A549 (cell line): ENCODE results near the gene CTSH. TPM values are rescaled to one million over a fixed set of nuclear protein-coding genes. Genes with fewer than 3 reads are reported as not detected.

Experiments used
- ATAC-seq, 2 experiments: fragments of 200-7000 bp in 1 of 2; fragments of >200 bp in 1 of 2; cut with Nextera tagmentation in 1 of 2; cut with Tn5 transposase in 1 of 2; 3 replicates each; pipeline versions ENCODE4 v1.8.0 to v1.9.1; 2018 to 2020; ENCODE audit warnings: mild to moderate bottlenecking in 1 of 2, moderate library complexity in 1 of 2
- CTCF ChIA-PET: fragments of 300-600 bp; sonication (Branson Sonifier 250); formaldehyde crosslinking; extraction: SDS; loops from one replicate; lab custom pipeline; 2021; ENCODE audit warnings: antibody characterized with exemption, inconsistent platforms; lab: Yijun Ruan, JAX
- POLR2A ChIA-PET: fragments of 350-600 bp; formaldehyde crosslinking; extraction: SDS; loops from one replicate; lab custom pipeline; 2021; ENCODE audit warnings: antibody characterized with exemption, inconsistent platforms; lab: Yijun Ruan, JAX
- DNase-seq, 2 experiments: peaks; one replicate each; pipeline versions ENCODE4 v3.0.0 to v3.0.0-alpha.2; 2011 to 2016; ENCODE audit warnings: low read depth in 1 of 2, low spot score in 1 of 2
- FAIRE-seq: peaks from 2 replicates; lab custom pipeline; 2011; peaks lifted over from hg19 to GRCh38; lab: Jason Lieb, UNC
- H3K27ac ChIP-seq, 2 experiments: fragments of >200 bp; sonication (Bioruptor Twin); formaldehyde crosslinking; 3 replicates each; pipeline ENCODE4 v1.5.1; 2016 to 2017
- H3K4me1 ChIP-seq: fragments of >200 bp; sonication (Bioruptor Twin); formaldehyde crosslinking; 3 replicates; pipeline ENCODE4 v1.6.1; 2016
- H3K4me2 ChIP-seq: fragments of >200 bp; sonication (Bioruptor Twin); formaldehyde crosslinking; 3 replicates; pipeline ENCODE4 v1.6.1; 2016
- H3K4me3 ChIP-seq: fragments of >200 bp; sonication (Bioruptor Twin); formaldehyde crosslinking; 3 replicates; pipeline ENCODE4 v1.5.1; 2016
- H3K9me3 ChIP-seq: fragments of >200 bp; sonication (Bioruptor Twin); formaldehyde crosslinking; 3 replicates; pipeline ENCODE4 v1.6.1; 2016
- CBX8 ChIP-seq: fragments of 200-600 bp; sonication (generic); IDR thresholded peaks from 2 replicates; pipeline ENCODE4 v1.6.1; 2016
- CHD4 ChIP-seq: fragments of 200-600 bp; sonication (generic); IDR thresholded peaks from 2 replicates; pipeline ENCODE4 v1.6.1; 2016; ENCODE audit warnings: antibody characterized with exemption, mild to moderate bottlenecking, borderline replicate concordance
- EHF ChIP-seq: fragments of 250-450 bp; sonication (Bioruptor Pico); IDR thresholded peaks from 2 replicates; pipeline ENCODE4 v1.5.0; 2020; ENCODE audit warnings: mild to moderate bottlenecking
- ESRRA ChIP-seq: fragments of 150-350 bp; IDR thresholded peaks from 2 replicates; pipeline ENCODE4 v1.6.1; 2014; ENCODE audit warnings: mild to moderate bottlenecking, low read length, borderline replicate concordance
- FOSB ChIP-seq: fragments of 250-450 bp; sonication (Bioruptor Pico); IDR thresholded peaks from 2 replicates; pipeline ENCODE4 v1.5.0; 2020; ENCODE audit warnings: mild to moderate bottlenecking, moderate library complexity
- FOSL2 ChIP-seq, 2 experiments: fragments of 450-650 bp in 1 of 2; fragments of >200 bp in 1 of 2; sonication (Bioruptor Twin) in 1 of 2; formaldehyde crosslinking; IDR thresholded peaks; 2 replicates each; pipeline versions ENCODE4 v1.5.0 to v1.6.1; 2016 to 2020; ENCODE audit warnings: mild to moderate bottlenecking in 1 of 2, moderate library complexity in 1 of 2
- FOXS1 ChIP-seq: fragments of 250-450 bp; sonication (Bioruptor Pico); IDR thresholded peaks from 2 replicates; pipeline ENCODE4 v1.5.0; 2020; ENCODE audit warnings: mild to moderate bottlenecking, moderate library complexity
- GATA3 ChIP-seq: IDR thresholded peaks from 2 replicates; pipeline ENCODE4 v1.6.1; 2012; ENCODE audit warnings: borderline replicate concordance
- HDAC2 ChIP-seq: fragments of 200-600 bp; sonication (generic); IDR thresholded peaks from 2 replicates; pipeline ENCODE4 v1.6.1; 2016
- JUNB ChIP-seq: fragments of >200 bp; sonication (Bioruptor Twin); formaldehyde crosslinking; IDR thresholded peaks from 2 replicates; pipeline ENCODE4 v1.6.1; 2016
- KDM1A ChIP-seq: fragments of 200-600 bp; sonication (generic); IDR thresholded peaks from 2 replicates; pipeline ENCODE4 v1.6.1; 2016; ENCODE audit warnings: low read depth, mild to moderate bottlenecking
- MAFK ChIP-seq: fragments of 450-650 bp; IDR thresholded peaks from 2 replicates; pipeline ENCODE4 v1.6.1; 2014; ENCODE audit not compliant: partially characterized antibody
- MAZ ChIP-seq: fragments of 150-350 bp; IDR thresholded peaks from 2 replicates; pipeline ENCODE4 v1.6.1; 2014; ENCODE audit warnings: antibody characterized with exemption, low read depth, low read length, borderline replicate concordance
- PHF8 ChIP-seq: fragments of 200-600 bp; sonication (generic); IDR thresholded peaks from 2 replicates; pipeline ENCODE4 v1.6.1; 2016; ENCODE audit warnings: low read depth, mild to moderate bottlenecking, antibody characterized with exemption, moderate library complexity, borderline replicate concordance
- POLR2AphosphoS2 ChIP-seq: conservative IDR thresholded peaks from 2 replicates; pipeline ENCODE4 v1.6.1; 2012; ENCODE audit warnings: low read length, improper control_type of control experiment, inconsistent platforms
- RAD21 ChIP-seq, 2 experiments: fragments of >200 bp in 1 of 2; sonication (Bioruptor Twin) in 1 of 2; formaldehyde crosslinking in 1 of 2; IDR thresholded peaks in 1 of 2; conservative IDR thresholded peaks in 1 of 2; 2 replicates in 1 of 2; 3 replicates in 1 of 2; pipeline ENCODE4 v1.6.1; 2012 to 2018; ENCODE audit warnings: inconsistent platforms in 1 of 2
- RCOR1 ChIP-seq: fragments of 150-350 bp; IDR thresholded peaks from 2 replicates; pipeline ENCODE4 v1.6.1; 2014; ENCODE audit warnings: antibody characterized with exemption, low read length, low read depth
- RFX5 ChIP-seq: fragments of 450-650 bp; IDR thresholded peaks from 2 replicates; pipeline ENCODE4 v1.7.1; 2014; ENCODE audit warnings: antibody characterized with exemption, mild to moderate bottlenecking, moderate library complexity
- SMC3 ChIP-seq: fragments of >200 bp; sonication (Bioruptor Twin); formaldehyde crosslinking; IDR thresholded peaks from 3 replicates; pipeline ENCODE4 v1.6.1; 2018; ENCODE audit warnings: inconsistent platforms
- SREBF2 ChIP-seq: fragments of 450-650 bp; IDR thresholded peaks from 2 replicates; pipeline ENCODE4 v1.6.1; 2014; ENCODE audit warnings: mild to moderate bottlenecking, moderate library complexity
- TFCP2L1 ChIP-seq: fragments of 250-450 bp; sonication (Bioruptor Pico); IDR thresholded peaks from 2 replicates; pipeline ENCODE4 v1.5.0; 2021; ENCODE audit warnings: mild to moderate bottlenecking
- ZNF302 ChIP-seq: fragments of 250-450 bp; sonication (Bioruptor Pico); IDR thresholded peaks from 2 replicates; pipeline ENCODE4 v1.9.0; 2021; ENCODE audit warnings: inconsistent platforms, mild to moderate bottlenecking, moderate library complexity
- WGBS: methylation state at CpG from one replicate; pipeline ENCODE4 v1.1.6; 2017; ENCODE audit errors: missing lambda C conversion rate; 5-methylcytosine and 5-hydroxymethylcytosine counted together
- polyA plus RNA-seq, 4 experiments: library from polyadenylated mRNA; depleted of rRNA in 3 of 4; stranded (reverse); fragments of >200 nt; fragmentation: RNase III in 1 of 4; extraction: RNeasy Plus Mini Kit Qiagen cat#74134 plus additional on column Dnase treatment in 1 of 4; gene quantifications; 2 replicates in 3 of 4; 3 replicates in 1 of 4; pipeline ENCODE4 v1.2.3, GENCODE V29; 2011 to 2017
- TF ChIP-seq, protein P1 (sequence below): IDR thresholded peaks from 2 replicates; pipeline ENCODE4 v1.6.1; 2012

CTSH gene
- polyA plus RNA-seq, 2 of the 4 experiments (the other 2 are of a cell fraction): 25.2 to 33.3 TPM

- H3K4me2 ChIP-seq: no peak overlapping the region
- DNase-seq (no peak), ATAC-seq (no peak), FAIRE-seq (no peak)
- 83% methylated on average over 13 of the region's 15 CpGs for WGBS
- TF ChIP-seq EHF (no peak), HDAC2 (no peak), CBX8 (no peak), SMC3 (no peak), RCOR1 (no peak), RFX5 (no peak), POLR2AphosphoS2 (no peak)
- no peak overlapping the region for H3K4me3 ChIP-seq
- peaks cover 26% of the 10 kb centered on the region for H3K4me1 ChIP-seq
- no peak overlapping the region for H3K27ac ChIP-seq
- ChIA-PET POLR2A (no interaction called here), CTCF (interaction anchor here (0.7 to 1.4 kb wide), 6 partner anchors 12 to 193 kb away, joined by 3 to 5 read pairs (median 4); no protein-coding TSS in a partner anchor)
- no peaks in the 10 kb centered on the region for H3K9me3 ChIP-seq
Measured at GRCh38 chr15:78991879-78992278, 47.0 kb upstream of the CTSH start.

DNA sequence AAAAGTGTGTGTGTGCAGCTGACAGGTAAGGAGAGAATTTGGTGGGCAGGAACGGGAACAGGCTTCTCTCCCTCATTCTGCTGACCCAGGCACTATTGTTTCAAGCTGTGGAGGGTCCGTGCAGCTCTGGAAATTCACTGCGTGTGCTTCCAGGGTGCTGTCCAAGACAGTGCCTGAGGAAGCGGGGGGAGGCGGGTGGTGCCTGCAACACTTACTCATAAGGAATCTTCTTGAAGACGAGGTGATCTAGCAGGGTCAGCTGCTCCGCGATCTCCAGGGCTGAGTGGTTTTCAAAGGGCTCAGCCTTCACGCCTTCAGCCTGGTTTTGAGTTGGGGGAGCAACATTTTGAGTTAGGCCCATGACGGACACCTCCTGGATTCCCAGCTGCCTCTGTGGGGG lies 46.6 kb upstream of the CTSH start:
- Histone ChIP-seq H3K4me2 (no peak overlapping the region), H3K4me3 (no peak overlapping the region), H3K27ac (peak overlapping the region in 1 of 2 experiments; percentile 27; a peak in 1 of 6 replicates), H3K9me3 (no peaks in the 10 kb centered on the region), H3K4me1 (peaks cover 22% of the 10 kb centered on the region)
- FAIRE-seq: no peak
- DNase-seq: no peak
- no peak for ATAC-seq
- CTCF ChIA-PET: interaction anchor here (0.8 to 3.5 kb wide), 5 partner anchors 12 to 193 kb away, joined by 3 to 12 read pairs (median 5); no protein-coding TSS in a partner anchor
- POLR2A ChIA-PET: no interaction called here
- TF ChIP-seq MAFK (peak; percentile 45), JUNB (no peak), FOXS1 (CRISPR knock-in tag) (no peak)
- WGBS: 80% methylated on average over 10 of the region's 10 CpGs

GRCh38 chr15:78990278-78990677 lies 45.4 kb upstream of the CTSH start:
- FAIRE-seq (no peak), DNase-seq (no peak), ATAC-seq (no peak)
- no peaks in the 10 kb centered on the region for H3K9me3 ChIP-seq
- ChIA-PET CTCF (interaction anchor here (0.6 to 3.5 kb wide), 4 partner anchors 11 to 155 kb away, joined by 3 to 12 read pairs (median 4); no protein-coding TSS in a partner anchor), POLR2A (no interaction called here)
- no peak for TF ChIP-seq ESRRA
- no peak for TF ChIP-seq RFX5
- TF ChIP-seq KDM1A: no peak
- no peak for TF ChIP-seq SREBF2
- TF ChIP-seq GATA3: no peak
- no peak for TF ChIP-seq CHD4
- TF ChIP-seq PHF8: no peak
- no peak overlapping the region for H3K4me2 ChIP-seq
- WGBS: 81% methylated on average over 1 of the region's 1 CpG
- peaks cover 17% of the 10 kb centered on the region for H3K4me1 ChIP-seq
- H3K27ac ChIP-seq: peak overlapping the region in 1 of 2 experiments; percentile 90; a peak in 3 of 6 replicates
- no peak overlapping the region for H3K4me3 ChIP-seq

DNA sequence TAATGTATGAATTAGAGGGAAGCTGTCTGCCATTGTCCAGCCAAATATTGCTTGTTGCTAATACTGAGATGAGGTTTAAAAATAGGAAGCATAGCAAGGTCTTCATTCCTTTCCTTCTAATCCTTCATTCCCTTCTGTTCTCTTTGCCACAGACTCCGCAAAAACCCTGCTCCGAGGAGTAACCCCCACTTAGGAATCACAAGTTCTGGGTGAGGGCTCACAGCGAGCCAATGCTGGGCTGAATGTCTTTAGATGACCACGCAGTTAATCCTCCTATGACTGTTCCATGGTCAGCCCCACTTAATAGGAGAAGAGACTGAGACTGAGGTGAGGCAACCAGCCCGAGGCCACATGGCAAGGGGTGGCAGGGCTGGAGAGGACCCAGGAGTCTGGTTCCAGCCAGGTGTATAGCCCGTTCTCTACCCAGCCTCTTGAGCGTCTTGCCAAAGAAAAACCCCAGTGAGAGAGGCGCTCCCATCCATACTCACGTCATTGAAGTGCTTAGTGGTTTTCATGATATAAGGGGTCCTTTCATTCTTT lies 44.9 kb upstream of the CTSH start:
- no peak for DNase-seq
- FAIRE-seq: no peak
- TF ChIP-seq RAD21 (conservative IDR thresholded peaks at IDR 0.05 in 1 of 2, IDR thresholded peaks at IDR 0.05 in 1 of 2) (no peak), FOSL2 (IDR thresholded peaks at IDR 0.05) (no peak), FOSL2 (CRISPR knock-in tag; IDR thresholded peaks at IDR 0.05) (no peak), TFCP2L1 (no peak), FOSB (CRISPR knock-in tag) (no peak), ZNF302 (CRISPR knock-in tag) (no peak), MAZ (no peak)
- TF ChIP-seq, protein P1, sequence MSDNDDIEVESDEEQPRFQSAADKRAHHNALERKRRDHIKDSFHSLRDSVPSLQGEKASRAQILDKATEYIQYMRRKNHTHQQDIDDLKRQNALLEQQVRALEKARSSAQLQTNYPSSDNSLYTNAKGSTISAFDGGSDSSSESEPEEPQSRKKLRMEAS: no peak
- H3K4me2 ChIP-seq: no peak overlapping the region
- H3K4me3 ChIP-seq: no peak overlapping the region
- CTCF ChIA-PET: interaction anchor here (0.6 to 3.5 kb wide), 10 partner anchors 8 to 194 kb away, joined by 3 to 12 read pairs (median 4); no protein-coding TSS in a partner anchor
- H3K27ac ChIP-seq: peak overlapping the region; percentile 74 to 90; a peak in 5 of 6 replicates
- peaks cover 17% of the 10 kb centered on the region for H3K4me1 ChIP-seq
- ATAC-seq: no peak
- 91% methylated on average over 9 of the region's 9 CpGs for WGBS
- POLR2A ChIA-PET: no interaction called here
- no peaks in the 10 kb centered on the region for H3K9me3 ChIP-seq
